Panc1 (cell line): ENCODE data around the gene UGT1A10. TPM values are rescaled to one million over a fixed set of nuclear protein-coding genes. Genes with fewer than 3 reads are reported as not detected.

Experiments used
- ATAC-seq: fragments of 200-7000 bp; cut with Tn5 transposase; 2 replicates; pipeline ENCODE4 v1.9.1; 2020; ENCODE audit warnings: mild to moderate bottlenecking, moderate library complexity
- BruUV-seq: library from RNA; stranded (reverse); fragments of 400-500 nt; replicated peaks from 2 replicates; lab custom pipeline; 2021; lab: Mats Ljungman, UMichigan
- CTCF ChIA-PET: fragments of 300-600 bp; sonication (Branson Sonifier 250); formaldehyde crosslinking; loops from one replicate; lab custom pipeline; 2022; ENCODE audit warnings: antibody characterized with exemption; lab: Charles Lee
- POLR2A ChIA-PET: fragments of 300-600 bp; sonication (Branson Sonifier 250); formaldehyde crosslinking; loops from one replicate; lab custom pipeline; 2022; ENCODE audit warnings: antibody characterized with exemption; lab: Charles Lee
- DNase-seq: peaks from one replicate; pipeline ENCODE4 v3.0.0-alpha.2; 2010; ENCODE audit warnings: low read depth, low spot score
- H3K27ac ChIP-seq: 2 replicates; pipeline ENCODE4 v1.5.1; 2011; ENCODE audit warnings: mild to moderate bottlenecking, low read length, inconsistent platforms
- H3K27me3 ChIP-seq: fragments of 200-500 bp; sonication (Bioruptor generic); 2 replicates; pipeline ENCODE4 v1.6.0; 2014; ENCODE audit warnings: low read length, inconsistent platforms; ENCODE audit not compliant: control insufficient read depth, insufficient read depth
- H3K36me3 ChIP-seq: fragments of 200-500 bp; sonication (Bioruptor generic); 2 replicates; pipeline ENCODE4 v1.5.1; 2014; ENCODE audit warnings: inconsistent platforms, mild to moderate bottlenecking, low read length, moderate library complexity; ENCODE audit not compliant: control insufficient read depth, insufficient read depth
- H3K4me1 ChIP-seq: 2 replicates; pipeline ENCODE4 v1.5.1; 2011; ENCODE audit warnings: inconsistent platforms, mild to moderate bottlenecking, low read length, moderate library complexity; ENCODE audit not compliant: control insufficient read depth, insufficient read depth
- H3K4me3 ChIP-seq, 2 experiments: 2 replicates each; pipeline ENCODE4 v1.5.1; 2011 to 2012; ENCODE audit warnings: low read depth in 2 of 2, low read length in 2 of 2, mild to moderate bottlenecking in 2 of 2, inconsistent platforms in 1 of 2, moderate library complexity in 1 of 2
- H3K9me3 ChIP-seq: fragments of 200-500 bp; sonication (Bioruptor generic); 2 replicates; pipeline ENCODE4 v1.5.1; 2014; ENCODE audit warnings: low read depth, mild to moderate bottlenecking, inconsistent platforms, low read length, moderate library complexity; ENCODE audit not compliant: control insufficient read depth, insufficient read depth
- CTCF ChIP-seq: fragments of 450-650 bp; IDR thresholded peaks from 2 replicates; pipeline ENCODE4 v1.5.1; 2017; ENCODE audit warnings: mild to moderate bottlenecking
- POLR2AphosphoS5 ChIP-seq: IDR thresholded peaks from 2 replicates; pipeline ENCODE4 v1.6.1; 2012; ENCODE audit warnings: mild to moderate bottlenecking, low read depth, low read length, moderate library complexity
- REST ChIP-seq, 2 experiments: IDR thresholded peaks; 2 replicates each; pipeline ENCODE4 v1.6.1; 2011 to 2012; ENCODE audit warnings: low read depth in 2 of 2, control low read depth in 1 of 2, low read length in 1 of 2, mild to moderate bottlenecking in 1 of 2, moderate library complexity in 1 of 2; ENCODE audit not compliant: insufficient read depth in 1 of 2
- SIN3A ChIP-seq: IDR thresholded peaks from 2 replicates; pipeline ENCODE4 v1.6.1; 2012; ENCODE audit warnings: low read depth, mild to moderate bottlenecking, low read length, moderate library complexity, borderline replicate concordance; ENCODE audit not compliant: insufficient read depth
- TCF7L2 ChIP-seq: IDR thresholded peaks from 2 replicates; pipeline ENCODE4 v1.6.1; 2011; ENCODE audit warnings: mild to moderate bottlenecking, low read depth, low read length, inconsistent platforms
- in situ Hi-C: cut with HindIII; loops from 2 replicates; pipeline ENCODE4 v1.10.0; 2016; ENCODE audit warnings: low sequenced_read_pairs, low pct_unique_long_range_greater_than_20kb
- intact Hi-C: fragments of 100-400 bp; cut with micrococcal nuclease; formaldehyde crosslinking; loops from one replicate; pipeline ENCODE4 v1.10.0; 2022; ENCODE audit not compliant: unreplicated experiment
- total RNA-seq: library from RNA; stranded (reverse); gene quantifications from one replicate; pipeline ENCODE4 v1.2.1, GENCODE V29; 2021; ENCODE audit not compliant: unreplicated experiment

UGT1A10 gene
- total RNA-seq, 1 experiment from 2014 or later, result not detected

GRCh38 chr2:233692648-233693047 is 56.4 kb downstream of the UGT1A10 start, which contains the start of gene UGT1A6:
TSS of gene UGT1A6 (plus strand) at chr2:233692890. CDS start at chr2:233693005, 115 bp downstream.
- intact Hi-C loops (no loop called here), in situ Hi-C loops (no loop called here)
- DNase-seq (no peak), ATAC-seq (no peak)
- BruUV-seq, result no TSS peak
- H3K27ac ChIP-seq, result no peak within 1 kb of the TSS
- no peak for TF ChIP-seq POLR2AphosphoS5
- TF ChIP-seq CTCF, result no peak
- TF ChIP-seq TCF7L2, result no peak
- no peak for TF ChIP-seq SIN3A
- no peak for TF ChIP-seq REST (IDR thresholded peaks at IDR 0.05; ENCODE audit: insufficient read depth in 1 of 2, low read depth in 2 of 2, low read length in 1 of 2)
- ChIA-PET CTCF (interaction anchor here (0.5 kb wide), 1 partner anchor 140 kb away, joined by 3 read pairs; no protein-coding TSS in a partner anchor), POLR2A (no interaction called here)
- no peaks in the 10 kb centered on the region for H3K27me3 ChIP-seq
- peaks cover 8% of the 10 kb centered on the region for H3K4me1 ChIP-seq
- H3K36me3 ChIP-seq, result no peaks in the 10 kb centered on the region
- no peaks in the 10 kb centered on the region for H3K9me3 ChIP-seq
- H3K4me3 ChIP-seq, result no peak within 1 kb of the TSS

DNA sequence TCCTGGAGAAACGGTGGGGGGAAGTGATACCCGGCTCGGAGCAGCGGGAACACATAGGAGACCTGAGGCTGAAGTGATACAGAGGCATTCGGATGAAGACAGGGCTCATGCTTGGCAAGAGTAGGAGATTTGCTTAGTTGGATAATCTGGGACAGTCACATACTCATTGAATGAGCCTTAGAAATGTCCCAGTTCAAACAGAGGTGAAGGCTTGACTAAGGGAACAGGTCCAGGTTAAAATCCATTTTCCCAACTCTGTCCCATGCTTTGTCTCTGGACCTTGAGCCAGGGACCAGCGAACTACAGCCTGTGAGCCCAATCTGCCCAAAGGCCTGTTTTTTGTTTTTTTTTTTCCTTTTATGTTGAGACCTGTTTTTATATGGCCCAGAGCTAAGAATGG is 57.7 kb downstream of the UGT1A10 start:
- no peak for DNase-seq
- BruUV-seq, result no TSS peak
- CTCF ChIA-PET, result no interaction called here

More for the DNA sequence above, 57.7 kb downstream of the UGT1A10 start:
- Histone ChIP-seq H3K27ac (no peak overlapping the region), H3K27me3 (no peaks in the 10 kb centered on the region), H3K9me3 (no peaks in the 10 kb centered on the region), H3K4me1 (peaks cover 8% of the 10 kb centered on the region), H3K36me3 (no peaks in the 10 kb centered on the region), H3K4me3 (no peak overlapping the region)
- TF ChIP-seq TCF7L2 (no peak), SIN3A (no peak), CTCF (no peak), POLR2AphosphoS5 (no peak), REST (IDR thresholded peaks at IDR 0.05; ENCODE audit: insufficient read depth in 1 of 2, low read depth in 2 of 2, low read length in 1 of 2) (no peak)
- POLR2A ChIA-PET, result no interaction called here
- intact Hi-C loops (no loop called here), in situ Hi-C loops (no loop called here)
- no peak for ATAC-seq
